HG03175 (cell line): ENCODE results near the gene TSC22D2.
A peak's percentile ranks its signal among the peaks of the same experiment; 100 is the strongest.

Source experiments
- ATAC-seq: cut with Tn5 transposase; IDR thresholded peaks from one replicate; pipeline ENCODE4 v1.9.1; 2021; ENCODE audit warnings: mild to moderate bottlenecking, moderate library complexity; ENCODE audit not compliant: unreplicated experiment

The TSC22D2 gene

DNA sequence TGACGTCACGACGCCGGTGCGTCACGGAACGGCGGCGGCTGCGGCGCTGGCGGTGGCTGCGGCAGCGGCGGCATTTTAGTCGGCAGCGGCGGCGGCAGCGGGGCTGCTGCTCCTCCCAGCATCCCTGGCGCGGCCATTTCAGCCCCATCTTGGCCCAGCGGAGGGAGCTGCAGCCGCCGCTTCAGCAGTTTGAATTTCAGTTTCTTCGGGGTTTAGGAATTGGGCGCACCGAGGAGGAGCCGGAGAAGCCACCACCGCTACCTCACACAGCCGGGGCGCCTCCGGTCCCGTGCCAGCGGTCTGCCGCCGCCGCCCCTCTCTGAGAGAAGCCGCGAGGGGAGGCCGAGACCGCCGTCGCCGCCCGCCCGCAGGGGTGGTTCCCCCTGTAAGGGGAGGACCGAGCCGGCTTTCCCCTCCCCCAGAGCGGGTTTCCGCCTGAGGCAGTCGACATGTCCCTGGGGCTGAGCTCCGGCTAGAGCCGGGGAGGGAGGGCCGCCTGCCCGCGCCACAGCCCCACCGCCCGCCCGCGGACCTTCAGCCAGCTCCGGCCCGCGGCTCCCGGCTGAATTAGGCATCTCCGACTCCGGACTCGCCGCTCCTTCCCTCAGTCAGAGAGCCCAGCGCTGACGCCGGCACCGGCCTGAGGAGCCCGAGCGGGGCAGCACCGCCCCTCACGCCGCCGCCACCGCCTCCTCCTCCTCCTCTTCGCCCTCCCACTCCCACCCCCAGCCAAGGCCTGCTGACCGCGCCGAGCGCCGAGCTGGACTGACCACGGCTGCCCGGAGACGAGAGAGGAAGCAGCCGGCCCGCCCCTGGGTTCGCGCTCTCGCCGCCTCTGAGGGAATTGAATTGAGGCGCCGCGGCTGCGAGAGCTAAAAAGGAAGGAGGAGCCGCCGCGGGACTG, at the start of gene TSC22D2:
TSC22D2 (plus strand) TSS at position 78 of the 904 bp plus-strand sequence. CDS start 1,053 bp downstream, outside the sequence.
- ATAC-seq = peak; percentile 64

DNA sequence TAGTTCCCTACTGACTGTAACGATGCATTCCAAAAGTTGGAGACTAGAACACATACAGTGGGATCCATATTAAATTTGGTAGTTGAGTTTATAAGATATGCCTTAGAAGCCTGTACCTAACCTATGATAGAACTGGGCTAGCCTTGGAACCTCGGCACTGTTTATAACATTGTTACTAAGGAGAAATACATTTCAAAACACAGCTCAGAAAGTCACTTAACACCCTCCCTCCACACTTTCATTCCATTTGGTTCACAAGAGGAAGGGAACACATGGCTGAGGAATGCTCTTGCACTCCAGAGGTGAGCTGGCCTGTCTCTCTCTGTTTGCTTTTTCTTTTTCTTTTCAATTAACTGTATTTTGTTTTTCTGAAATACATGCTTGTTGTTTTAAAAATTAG, 48.7 kb upstream of the TSC22D2 start:
- no peak for ATAC-seq

DNA sequence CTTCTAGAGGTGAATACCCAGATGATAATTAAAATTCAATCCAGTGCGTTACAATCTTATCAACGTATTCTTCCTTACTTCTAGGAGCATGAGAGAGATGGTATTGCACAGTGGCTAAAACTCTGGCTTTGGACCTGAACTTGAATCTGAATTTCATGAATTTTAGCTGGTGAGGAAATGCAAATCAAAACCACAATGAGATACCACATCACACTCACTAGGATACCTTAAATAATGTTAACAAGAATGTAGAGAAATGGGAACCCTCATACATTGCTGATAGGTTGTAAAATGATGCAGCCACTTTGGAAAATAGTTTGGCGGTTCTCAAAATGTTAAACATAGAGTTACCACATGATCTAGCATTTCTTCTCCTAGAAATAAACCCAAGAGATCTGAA, 47.1 kb upstream of the TSC22D2 start:
- ATAC-seq = no peak

DNA sequence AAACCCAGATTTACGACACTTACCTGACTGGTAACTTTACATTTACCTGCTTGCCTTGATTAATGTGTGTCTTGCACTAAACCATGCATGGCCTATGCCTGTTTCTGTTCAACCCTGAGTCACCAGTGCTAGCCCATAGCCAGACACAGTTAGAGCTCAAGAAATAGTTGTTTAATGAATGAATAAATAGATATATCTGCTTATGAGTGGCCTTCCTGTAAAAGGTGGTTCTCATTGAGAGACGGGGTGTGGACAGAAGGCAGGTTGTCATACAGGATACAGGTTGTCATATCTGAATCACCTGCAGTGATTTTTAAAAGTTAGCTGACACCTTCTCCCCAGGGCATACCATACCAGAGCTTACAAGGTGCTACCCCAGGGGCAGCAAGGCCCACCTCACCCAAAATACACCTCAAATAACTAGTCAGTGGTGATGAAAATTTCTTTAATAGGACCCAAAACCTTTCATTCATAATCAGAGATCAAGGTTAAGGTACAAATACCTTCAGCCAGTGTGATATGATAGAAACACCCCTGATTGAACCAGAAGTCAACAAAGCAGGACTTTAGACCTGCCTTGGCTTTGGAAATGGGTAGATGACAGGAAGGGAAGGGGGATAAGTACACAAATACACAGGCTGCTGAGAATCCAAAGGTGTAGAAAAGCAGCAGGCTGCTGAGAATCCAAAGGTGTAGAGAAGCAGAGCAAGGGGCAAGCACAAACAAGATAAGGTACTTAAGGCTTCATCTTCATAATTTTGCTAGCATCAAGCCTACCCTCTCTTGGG, 45.4 kb upstream of the TSC22D2 start:
- ATAC-seq = no peak

DNA sequence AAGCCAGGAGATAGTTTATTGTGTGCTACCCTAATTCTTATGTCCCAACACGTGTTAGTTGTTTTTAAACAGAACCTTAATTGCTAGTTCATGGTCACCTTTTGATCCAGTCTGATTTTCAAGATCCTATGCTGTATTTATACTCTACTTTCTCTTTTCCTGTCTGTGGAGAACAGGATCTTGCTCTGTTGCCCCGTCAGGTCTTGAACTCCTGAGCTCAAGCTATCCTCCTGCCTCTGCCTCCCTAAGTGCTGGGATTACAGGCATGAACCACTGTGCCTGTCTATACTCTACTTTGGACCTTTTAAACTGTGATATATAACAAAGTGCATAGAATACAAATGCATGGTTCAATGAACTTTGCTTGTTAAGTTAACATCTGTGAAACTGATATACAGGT, 44.7 kb upstream of the TSC22D2 start:
- no peak for ATAC-seq

DNA sequence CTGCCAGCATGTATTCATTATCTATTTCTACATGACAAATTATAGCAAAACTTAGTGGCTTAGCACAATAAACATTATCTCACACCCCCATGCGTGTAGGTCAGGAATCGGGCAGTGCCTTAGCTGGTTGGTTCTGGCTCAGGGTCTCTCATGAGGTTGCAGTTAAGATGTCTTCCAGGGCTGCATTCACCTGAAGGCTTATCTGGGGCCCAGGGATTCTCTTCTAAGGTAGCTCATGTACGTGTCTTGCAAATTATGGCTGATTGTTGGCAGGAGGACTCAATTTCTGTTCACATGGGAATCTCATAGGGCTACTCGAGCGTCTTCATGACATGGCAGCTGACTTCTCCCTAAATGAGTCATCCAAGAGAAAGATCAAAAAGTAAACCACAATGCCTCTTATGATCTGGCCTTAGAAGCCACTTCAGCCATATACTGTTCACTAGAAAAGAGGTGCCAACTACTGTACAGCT, 42.9 kb upstream of the TSC22D2 start:
- no peak for ATAC-seq

DNA sequence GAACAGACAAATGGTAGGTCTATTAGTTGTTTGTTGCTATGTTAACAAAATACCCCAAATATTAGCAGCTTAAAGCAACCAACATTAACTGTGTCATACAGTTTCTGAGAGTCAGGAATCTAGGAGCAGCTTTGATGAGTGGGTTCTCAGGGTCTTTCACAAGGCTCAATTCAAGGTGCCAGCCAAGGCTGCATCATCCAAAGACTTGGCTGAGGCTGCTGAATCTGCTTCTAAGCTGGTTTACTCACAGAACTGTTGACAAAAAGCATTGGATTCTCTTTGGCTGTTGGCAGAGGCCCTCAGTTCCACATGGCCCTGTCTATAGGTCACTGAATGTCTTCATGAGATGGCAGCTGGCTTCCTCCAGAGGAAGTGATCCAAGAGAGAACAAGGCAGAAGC, 40.3 kb upstream of the TSC22D2 start:
- no peak for ATAC-seq

DNA sequence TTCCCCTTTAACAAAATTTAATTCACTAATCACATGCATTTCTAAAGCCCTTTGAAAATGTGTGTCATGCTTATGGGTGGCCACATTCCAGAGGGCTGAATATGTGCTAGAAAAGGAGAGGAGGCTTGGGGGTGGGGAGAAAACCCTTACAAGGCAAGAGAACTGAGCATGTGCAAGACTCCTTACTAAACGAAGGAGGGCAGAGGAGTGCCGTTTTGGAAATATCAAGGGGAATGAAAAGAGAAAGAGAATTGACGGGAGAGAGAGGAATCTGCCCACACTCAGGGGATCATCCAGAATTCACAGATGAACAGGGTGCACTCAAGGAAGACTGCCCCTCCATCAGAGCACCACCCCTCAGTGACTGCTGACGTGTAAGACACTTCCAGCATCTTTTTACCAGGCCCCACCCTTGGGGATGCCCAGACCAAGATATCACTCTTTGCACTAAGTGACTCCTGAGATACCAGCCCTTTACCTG, 37.9 kb upstream of the TSC22D2 start:
- no peak for ATAC-seq

DNA sequence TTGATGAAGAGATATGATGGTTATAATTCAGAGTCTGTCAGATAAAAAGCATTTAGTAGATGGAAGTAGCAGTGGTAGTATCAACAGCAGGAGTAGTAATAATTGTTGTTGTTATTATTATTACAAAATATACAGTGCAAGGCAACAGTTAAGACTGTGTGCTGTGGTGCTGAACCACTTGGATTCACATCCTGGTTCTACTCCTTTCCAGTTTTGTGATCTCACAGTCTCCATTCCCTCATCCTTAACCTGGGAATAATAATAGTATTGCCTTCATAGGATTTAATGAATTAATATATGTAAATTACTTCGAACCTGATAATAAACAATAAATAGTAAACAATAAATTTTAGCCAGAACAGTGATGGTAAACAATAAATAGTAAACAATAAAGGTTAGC, 37.1 kb upstream of the TSC22D2 start:
- ATAC-seq = no peak

DNA sequence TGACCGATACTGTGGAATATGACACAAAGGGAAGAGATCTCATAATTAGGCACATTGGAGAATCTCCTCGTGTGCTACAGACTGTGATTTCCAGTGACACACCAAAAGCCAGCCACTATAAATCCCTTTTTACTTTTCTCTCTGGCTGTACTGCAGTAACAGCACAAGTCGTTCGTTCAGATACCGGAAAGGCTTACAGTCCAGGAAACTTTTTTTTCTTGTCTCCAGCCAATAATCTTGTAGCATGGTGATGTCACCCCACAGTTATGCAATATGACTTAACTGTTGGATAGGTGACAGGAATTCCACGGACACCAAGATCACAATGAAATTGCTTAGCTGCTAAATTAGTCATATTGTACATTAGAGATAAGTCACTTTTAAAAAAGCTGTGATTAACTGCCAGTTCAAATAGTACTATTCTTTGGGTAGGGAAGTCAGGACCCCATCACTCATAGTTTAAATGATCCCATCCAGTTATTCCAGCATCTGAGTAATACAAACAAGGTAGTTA, 36.3 kb upstream of the TSC22D2 start:
- ATAC-seq = no peak

DNA sequence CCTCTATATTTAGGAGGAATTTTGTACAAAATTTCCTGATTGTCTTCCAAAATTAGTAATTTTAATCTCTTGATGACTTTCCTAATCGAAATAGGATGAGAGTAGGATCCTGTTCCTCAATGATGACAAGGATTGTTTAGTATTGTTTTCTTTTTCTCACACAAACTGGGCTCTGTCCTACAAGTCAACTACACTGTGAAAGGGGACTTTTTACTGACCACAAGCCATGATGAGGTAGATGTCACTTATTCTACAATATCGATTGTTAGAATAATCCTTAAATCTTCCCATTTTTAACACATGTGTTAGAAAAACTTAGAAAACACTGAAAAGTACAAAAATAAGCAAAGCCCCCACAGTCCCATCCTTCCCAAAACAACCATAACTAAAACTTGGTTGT, 35.8 kb upstream of the TSC22D2 start:
- no peak for ATAC-seq

DNA sequence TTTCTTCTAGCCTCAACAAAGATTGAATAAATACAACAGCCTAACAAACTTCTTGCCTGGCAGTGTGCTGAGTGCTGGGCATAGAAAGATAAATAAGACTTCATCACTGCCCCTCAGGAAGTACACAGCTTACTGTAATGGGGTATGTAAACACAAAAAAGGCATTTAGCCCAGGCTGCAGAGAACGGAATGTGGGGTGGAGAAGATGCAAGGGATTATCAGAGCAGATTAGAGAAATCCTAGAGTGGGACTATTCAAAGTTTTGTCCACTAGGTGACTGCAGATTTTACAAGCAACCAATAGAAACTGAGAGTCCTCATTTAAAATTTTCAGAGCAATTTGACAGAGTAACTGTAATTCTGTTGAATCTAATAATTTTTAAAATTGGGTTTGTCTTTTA, 35.4 kb upstream of the TSC22D2 start:
- ATAC-seq = peak; percentile 55

DNA sequence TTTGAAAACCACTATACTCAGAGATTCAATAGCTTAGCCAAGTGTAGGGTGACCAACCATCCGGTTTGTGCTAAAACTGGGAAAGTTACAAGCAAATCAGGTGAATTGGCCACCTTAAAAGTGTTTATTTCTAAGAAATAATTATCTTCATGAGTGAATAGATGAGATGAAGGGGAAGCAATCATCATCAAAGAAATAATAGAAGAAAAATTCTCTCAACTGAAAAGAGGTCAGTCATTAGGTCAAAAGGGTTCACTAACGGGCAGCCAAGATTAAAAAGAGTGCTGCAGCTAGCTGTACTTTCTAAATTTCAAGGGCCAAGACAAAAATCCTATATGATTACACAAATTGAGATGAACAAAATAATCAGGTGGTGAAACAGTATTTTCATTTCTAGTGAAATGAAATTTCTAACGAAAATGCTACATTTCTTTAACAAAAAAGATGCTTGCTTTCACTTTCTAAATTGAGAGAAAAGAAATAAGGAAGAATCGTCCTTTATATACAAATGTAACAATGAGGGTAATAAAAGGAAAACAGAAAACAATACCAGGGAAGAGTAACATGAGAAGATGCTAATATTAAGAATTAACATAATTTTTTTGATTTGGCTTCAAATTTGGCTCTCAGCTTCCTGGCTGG, 34.7 kb upstream of the TSC22D2 start:
- ATAC-seq = no peak

DNA sequence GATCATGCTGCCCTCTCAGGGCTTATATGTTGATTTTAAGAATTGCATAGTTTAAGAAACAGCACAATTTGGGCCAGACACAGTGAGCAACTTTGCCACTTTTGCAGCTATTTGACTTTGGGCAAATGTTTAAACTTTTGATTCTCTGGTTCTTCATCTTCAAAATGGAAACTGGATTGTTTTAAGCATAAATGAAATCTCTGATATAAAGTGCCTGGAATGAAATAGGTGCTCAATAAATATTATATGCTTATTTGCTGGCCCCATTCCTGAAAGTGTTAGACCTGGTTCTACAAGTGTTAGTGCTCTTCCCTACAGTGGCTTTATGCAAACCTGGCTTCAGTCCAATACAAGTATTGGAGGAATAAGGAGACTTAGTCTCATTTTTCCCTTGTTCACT, 33.1 kb upstream of the TSC22D2 start:
- ATAC-seq = no peak

DNA sequence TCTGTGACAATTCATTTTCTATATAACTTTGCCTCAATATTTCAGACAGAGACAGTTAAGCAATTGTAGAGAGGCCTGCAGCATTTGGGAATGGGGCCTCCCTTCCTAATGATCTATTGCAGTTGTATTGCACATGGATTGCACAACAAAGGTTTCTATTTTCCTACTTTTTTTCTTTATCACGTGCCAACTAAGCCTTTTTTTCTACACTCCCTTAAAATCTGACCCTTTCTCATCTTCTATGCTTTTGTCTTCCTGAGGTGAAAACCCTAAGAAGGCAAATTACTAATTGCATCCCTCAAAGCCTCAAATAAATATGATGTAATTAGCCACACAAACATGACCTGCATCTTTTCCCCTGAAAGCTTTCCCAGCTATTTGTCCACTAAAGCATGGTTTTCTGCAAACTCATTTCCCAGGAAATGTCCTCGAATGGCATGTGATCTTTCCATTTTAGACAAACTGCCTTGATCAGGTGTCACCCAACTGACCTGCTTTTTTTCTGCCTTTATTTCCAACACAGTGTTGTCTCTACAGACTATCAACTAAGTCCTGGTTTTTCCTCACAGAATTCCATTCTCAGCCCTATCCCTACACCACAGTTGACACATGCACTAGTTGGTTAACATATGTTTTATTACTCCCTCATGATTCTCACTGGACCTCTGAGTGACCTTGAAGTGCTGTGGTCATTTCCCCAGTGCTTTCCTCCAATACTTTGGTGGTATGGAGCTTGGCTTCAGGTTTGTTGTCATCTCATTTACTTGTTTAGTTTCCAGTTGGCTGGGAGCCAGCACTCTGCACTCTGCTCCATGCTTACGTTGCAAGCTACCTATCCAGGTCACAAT, 31.9 kb upstream of the TSC22D2 start:
- ATAC-seq = no peak

DNA sequence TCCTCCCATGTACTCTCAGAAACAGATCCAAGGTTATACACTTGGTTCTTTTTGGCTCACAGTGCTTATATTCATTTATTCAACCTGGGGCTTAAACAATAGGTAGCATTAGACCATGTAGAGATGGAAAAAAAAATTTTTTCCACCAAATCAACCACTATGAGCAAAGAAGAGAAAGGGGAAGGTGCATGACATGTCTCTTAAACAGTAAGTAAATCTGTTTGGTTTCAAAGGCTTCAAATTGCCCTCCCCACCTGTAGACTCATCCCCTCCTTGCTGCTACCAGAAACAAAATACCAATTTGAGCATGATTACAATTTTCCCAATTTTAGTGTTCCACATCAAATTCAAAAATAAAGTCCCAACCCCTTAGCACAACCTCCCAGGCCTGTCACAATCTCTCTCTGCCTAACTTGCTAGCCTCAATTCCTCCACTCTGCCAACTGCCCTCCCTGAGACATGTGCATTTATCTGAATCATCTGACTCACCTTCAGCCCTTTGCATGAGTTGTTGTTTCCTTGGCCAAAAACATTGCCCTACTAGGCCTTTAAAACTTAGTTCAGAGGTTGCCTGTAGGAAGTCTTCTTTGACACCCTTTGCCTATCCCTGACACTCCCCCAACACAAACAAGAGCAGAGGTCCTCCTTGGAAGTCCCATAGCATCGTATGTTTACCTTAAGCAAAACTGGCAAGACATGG, 30.3 kb upstream of the TSC22D2 start:
- no peak for ATAC-seq

DNA sequence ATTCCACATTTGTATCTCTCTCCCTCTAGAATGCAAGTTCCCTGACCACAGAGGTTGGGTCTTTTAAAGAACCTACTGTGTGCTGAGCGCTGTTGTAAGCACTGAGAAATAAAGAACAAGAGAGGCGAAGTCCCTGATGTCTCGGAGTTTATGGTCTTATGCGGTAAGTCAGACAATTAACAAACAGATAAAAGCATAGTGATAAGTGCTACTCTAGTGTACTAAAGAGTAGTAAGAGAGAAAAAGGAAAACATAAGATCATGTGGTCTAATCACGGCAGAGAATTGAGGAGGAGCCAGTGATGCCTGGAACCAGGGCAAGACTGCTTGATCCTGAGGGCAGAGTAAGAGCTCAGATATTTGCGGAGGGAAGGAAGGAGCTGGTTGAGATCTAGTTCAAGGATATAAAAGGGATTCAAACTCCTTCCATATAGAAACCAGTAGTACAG, 29.8 kb upstream of the TSC22D2 start:
- ATAC-seq = no peak

DNA sequence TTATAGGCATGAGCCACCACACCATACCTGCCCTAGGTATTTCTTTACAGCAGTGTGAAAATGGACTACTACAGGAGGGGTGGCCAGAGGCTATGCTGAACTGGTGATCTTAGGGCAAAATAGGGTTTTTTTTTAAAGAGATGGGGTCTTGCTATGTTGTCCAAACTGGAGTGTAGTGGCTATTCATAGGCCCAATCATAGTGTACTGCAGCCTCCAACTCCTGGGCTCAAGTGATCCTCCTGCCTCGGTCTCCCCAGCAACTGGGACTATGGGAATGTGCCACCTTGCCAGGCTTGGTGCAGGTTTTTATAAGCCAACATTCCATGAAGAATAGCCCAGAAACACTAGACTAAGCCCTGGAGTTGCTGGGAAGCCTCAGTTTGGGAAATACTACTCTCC, 28.6 kb upstream of the TSC22D2 start:
- no peak for ATAC-seq
